ENCODE results near the gene TOR1AIP2. TPM values are rescaled to one million over a fixed set of nuclear protein-coding genes. Genes with fewer than 3 reads are reported as not detected.

The TOR1AIP2 gene
- total RNA-seq, 1 experiment from 2014 or later, result 73.9 TPM

DNA sequence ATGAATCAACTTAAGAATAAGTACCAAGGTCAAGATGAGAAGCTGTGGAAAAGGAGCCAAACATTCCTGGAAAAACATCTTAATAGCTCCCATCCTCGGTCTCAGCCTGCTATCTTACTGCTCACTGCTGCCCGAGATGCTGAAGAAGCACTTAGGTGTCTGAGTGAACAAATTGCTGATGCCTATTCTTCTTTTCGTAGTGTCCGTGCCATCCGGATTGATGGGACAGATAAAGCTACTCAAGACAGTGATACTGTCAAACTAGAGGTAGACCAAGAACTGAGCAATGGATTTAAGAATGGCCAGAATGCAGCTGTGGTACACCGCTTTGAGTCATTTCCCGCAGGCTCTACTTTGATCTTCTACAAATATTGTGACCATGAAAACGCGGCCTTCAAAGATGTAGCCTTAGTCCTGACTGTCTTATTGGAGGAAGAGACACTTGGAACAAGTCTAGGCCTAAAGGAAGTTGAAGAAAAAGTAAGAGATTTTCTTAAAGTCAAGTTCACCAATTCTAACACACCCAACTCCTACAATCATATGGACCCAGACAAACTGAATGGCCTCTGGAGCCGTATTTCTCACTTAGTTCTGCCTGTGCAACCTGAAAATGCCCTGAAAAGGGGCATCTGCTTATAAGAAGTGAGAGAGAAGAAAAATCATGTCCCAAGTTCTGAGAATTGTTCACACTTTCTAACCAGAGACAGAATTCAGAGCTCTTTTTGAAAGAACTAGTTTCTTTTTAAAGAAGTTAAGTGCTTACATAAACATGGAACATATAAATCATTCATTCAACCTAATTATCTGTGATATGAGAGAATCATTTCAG lies 40.2 kb upstream of the TOR1AIP2 start:
- Histone ChIP-seq H2BK120ac (ENCODE audit: low read depth, low read length, poor library complexity, severe bottlenecking) (no peak overlapping the region), H3K23me2 (ENCODE audit: insufficient read length, low read depth, low read length, poor library complexity, severe bottlenecking) (no peaks in the 10 kb centered on the region), H3K4me2 (ENCODE audit: insufficient read depth, insufficient read length, low read length) (no peak overlapping the region), H3K9me3 (ENCODE audit: control insufficient read depth, low read depth, low read length) (no peaks in the 10 kb centered on the region), H3K14ac (ENCODE audit: insufficient read depth, low read length) (no peak overlapping the region), H4K8ac (replicated peaks; ENCODE audit: insufficient read length, low read depth, low read length) (no peak overlapping the region), H3K56ac (ENCODE audit: insufficient read length, low read depth, low read length) (no peak overlapping the region), H3K79me1 (ENCODE audit: insufficient read depth, low read depth, low read length, poor library complexity, severe bottlenecking) (no peaks in the 10 kb centered on the region), H3K4me1 (ENCODE audit: insufficient read depth, low read length) (peaks cover 7% of the 10 kb centered on the region; the same call in 1 of the 2 replicates), H2BK12ac (ENCODE audit: insufficient read length, low read depth, low read length) (no peak overlapping the region), H3T11ph (ENCODE audit: low read length) (no peak overlapping the region), H4K5ac (ENCODE audit: insufficient read length, low read depth, low read length) (no peak overlapping the region), H2AK5ac (ENCODE audit: insufficient read length, low read length) (no peak overlapping the region), H3K18ac (ENCODE audit: insufficient read length, low read depth, low read length) (no peak overlapping the region), H3K9ac (ENCODE audit: extremely low read depth, insufficient read length, low read length) (no peak overlapping the region), H3K27ac (ENCODE audit: insufficient read length, low read depth, low read length) (no peak overlapping the region), H3K79me2 (ENCODE audit: insufficient read depth, low read length) (no peaks in the 10 kb centered on the region), H2BK20ac (ENCODE audit: low read depth, low read length, poor library complexity, severe bottlenecking) (no peak overlapping the region), H3K27me3 (ENCODE audit: insufficient read depth, low read length) (no peaks in the 10 kb centered on the region), H4K20me1 (ENCODE audit: control insufficient read depth, insufficient read depth, insufficient read length) (no peaks in the 10 kb centered on the region), H4K91ac (ENCODE audit: insufficient read length, low read depth, low read length) (no peak overlapping the region), H2AFZ (ENCODE audit: low read length) (no peak overlapping the region), H3K4ac (ENCODE audit: low read depth, low read length) (no peak overlapping the region), H3K23ac (ENCODE audit: insufficient read length, low read depth, low read length) (no peak overlapping the region), H2BK5ac (ENCODE audit: insufficient read length, low read length) (no peak overlapping the region), H2BK15ac (ENCODE audit: low read depth, low read length) (no peak overlapping the region)
- H3K4me3 Mint-ChIP-seq, result no peak overlapping the region
- no peak for DNase-seq
- peaks cover 11 to 49% (median 35%) of the 10 kb centered on the region in 3 experiments; a peak in 6 of 7 replicates for H3K36me3 Mint-ChIP-seq (ENCODE audit: insufficient read depth in 1 of 3, low read depth in 3 of 3)
- peaks cover 14% of the 10 kb centered on the region in 2 experiments for H3K4me1 Mint-ChIP-seq
- H3K27me3 Mint-ChIP-seq (ENCODE audit: low read depth), result no peaks in the 10 kb centered on the region
- H3K27ac Mint-ChIP-seq, result no peak overlapping the region
- H3K9me3 Mint-ChIP-seq, result no peaks in the 10 kb centered on the region
- no peak for TF ChIP-seq CTCF (conservative IDR thresholded peaks at IDR 0.05)
- no CpG with 5 or more reads among the region's 10 CpGs for WGBS (ENCODE audit: extremely low coverage, insufficient read length, low lambda C conversion rate)

All from H9 (cell line).